ENCODE measurements around the gene POU6F2. TPM values are rescaled to one million over a fixed set of nuclear protein-coding genes. Genes with fewer than 3 reads are reported as not detected.

The POU6F2 gene
- total RNA-seq, 4 donors from 2014 or later, result not detected

DNA sequence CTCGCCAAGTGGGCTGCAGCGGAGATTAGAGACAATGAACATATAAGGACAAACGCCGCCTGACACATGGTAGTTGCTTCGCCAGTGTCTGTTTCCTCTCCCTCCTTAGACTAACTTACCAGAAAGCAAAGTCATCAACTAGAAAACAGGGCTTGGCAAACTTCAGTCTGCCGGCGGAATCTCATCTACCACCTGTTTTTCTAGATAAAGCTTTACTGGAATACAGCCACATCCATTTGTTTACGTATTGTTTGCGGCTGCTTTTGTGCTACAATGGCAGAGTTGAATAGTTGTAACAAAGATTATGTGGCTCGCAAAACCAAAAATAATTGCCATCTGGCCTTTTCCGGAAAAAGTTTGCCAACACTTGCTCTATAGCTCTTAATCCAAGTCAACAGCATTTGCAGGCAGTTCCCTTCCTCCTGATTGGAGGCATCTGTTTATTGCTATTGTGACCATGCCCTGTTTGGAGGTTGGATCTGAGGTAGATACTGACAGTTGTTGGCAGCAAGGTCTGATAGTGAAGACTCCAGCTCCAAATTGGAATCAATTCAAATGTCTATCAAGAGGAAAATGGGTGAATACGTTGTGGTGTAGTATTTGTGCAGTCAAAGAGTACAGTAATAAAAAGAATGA, 260.6 kb downstream of the POU6F2 start:
- Histone ChIP-seq H3K27me3 (peaks cover 0 to 6% (median 0%) of the 10 kb centered on the region in 4 donors), H3K36me3 (no peaks in the 10 kb centered on the region), H3K27ac (replicated peaks in 1 of 4) (no peak overlapping the region), H3K4me1 (no peaks in the 10 kb centered on the region), H3K9me3 (peaks cover 0 to 6% (median 0%) of the 10 kb centered on the region in 4 donors), H3K4me3 (no peak overlapping the region)
- 82% methylated on average over 12 of the region's 12 CpGs for WGBS
- DNase-seq (ENCODE audit: extremely low spot score), result no peak
- TF ChIP-seq EP300 (IDR thresholded peaks at IDR 0.05), result no peak
- TF ChIP-seq, protein P1, sequence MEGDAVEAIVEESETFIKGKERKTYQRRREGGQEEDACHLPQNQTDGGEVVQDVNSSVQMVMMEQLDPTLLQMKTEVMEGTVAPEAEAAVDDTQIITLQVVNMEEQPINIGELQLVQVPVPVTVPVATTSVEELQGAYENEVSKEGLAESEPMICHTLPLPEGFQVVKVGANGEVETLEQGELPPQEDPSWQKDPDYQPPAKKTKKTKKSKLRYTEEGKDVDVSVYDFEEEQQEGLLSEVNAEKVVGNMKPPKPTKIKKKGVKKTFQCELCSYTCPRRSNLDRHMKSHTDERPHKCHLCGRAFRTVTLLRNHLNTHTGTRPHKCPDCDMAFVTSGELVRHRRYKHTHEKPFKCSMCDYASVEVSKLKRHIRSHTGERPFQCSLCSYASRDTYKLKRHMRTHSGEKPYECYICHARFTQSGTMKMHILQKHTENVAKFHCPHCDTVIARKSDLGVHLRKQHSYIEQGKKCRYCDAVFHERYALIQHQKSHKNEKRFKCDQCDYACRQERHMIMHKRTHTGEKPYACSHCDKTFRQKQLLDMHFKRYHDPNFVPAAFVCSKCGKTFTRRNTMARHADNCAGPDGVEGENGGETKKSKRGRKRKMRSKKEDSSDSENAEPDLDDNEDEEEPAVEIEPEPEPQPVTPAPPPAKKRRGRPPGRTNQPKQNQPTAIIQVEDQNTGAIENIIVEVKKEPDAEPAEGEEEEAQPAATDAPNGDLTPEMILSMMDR (IDR thresholded peaks at IDR 0.05), result no peak
- no peak for TF ChIP-seq POLR2AphosphoS5 (IDR thresholded peaks at IDR 0.05)
- TF ChIP-seq POLR2A (IDR thresholded peaks at IDR 0.05; ENCODE audit: low read depth), result no peak
- intact Hi-C loops (cut with DNase I), result no loop called here

DNA sequence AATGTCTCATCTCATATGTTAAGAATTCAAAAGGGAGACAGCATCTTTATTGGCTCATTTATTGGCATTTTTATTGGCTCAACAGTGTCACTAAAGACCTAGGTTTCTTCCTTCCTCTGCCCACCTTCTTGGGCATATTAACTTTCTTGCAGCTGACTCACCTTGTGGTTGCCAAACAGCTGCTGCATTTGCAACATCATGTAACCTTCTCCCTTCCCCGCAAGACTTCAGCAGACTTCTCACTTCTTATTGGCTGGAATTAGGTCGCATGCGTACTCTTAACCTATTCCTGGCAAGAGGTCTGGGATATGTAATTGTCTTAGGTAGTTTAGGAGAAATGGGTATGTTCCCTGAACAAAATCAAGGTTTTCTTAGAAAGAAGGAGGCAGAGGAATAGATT, 263.2 kb downstream of the POU6F2 start:
- no peak overlapping the region for H3K4me3 ChIP-seq
- peaks cover 0 to 6% (median 0%) of the 10 kb centered on the region in 4 donors for H3K9me3 ChIP-seq
- TF ChIP-seq, protein P1 (IDR thresholded peaks at IDR 0.05), result no peak
- TF ChIP-seq POLR2A (IDR thresholded peaks at IDR 0.05; ENCODE audit: low read depth) (no peak), EP300 (IDR thresholded peaks at IDR 0.05) (no peak), POLR2AphosphoS5 (IDR thresholded peaks at IDR 0.05) (no peak)
- no peaks in the 10 kb centered on the region for H3K27me3 ChIP-seq
- intact Hi-C loops (cut with DNase I), result no loop called here
- H3K4me1 ChIP-seq, result no peaks in the 10 kb centered on the region
- no peak for DNase-seq (ENCODE audit: extremely low spot score)
- WGBS, result 79% methylated on average over 3 of the region's 3 CpGs
- no peak overlapping the region for H3K27ac ChIP-seq (replicated peaks in 1 of 4)
- H3K36me3 ChIP-seq, result no peaks in the 10 kb centered on the region

DNA sequence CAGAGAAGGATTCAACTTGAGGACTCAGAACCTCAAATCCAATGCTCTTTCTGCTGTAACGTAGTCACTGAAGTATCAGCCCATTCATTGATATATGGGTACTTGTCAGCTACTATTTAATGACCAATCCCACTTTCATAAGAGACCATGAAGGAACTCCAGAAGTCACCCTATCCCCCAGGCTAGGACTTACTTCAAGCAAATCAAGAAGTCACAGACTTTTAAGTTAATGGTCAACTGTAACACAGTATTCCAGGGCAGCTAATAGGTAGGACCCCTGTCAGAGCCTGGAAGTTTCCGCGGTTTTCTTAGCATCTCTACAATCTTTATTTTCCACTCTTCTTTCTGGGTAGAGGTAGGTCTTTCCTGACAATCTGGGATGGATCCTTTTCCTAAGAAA, 269.9 kb downstream of the POU6F2 start:
- WGBS, result 78% methylated on average over 3 of the region's 3 CpGs
- no peak for DNase-seq (ENCODE audit: extremely low spot score)
- H3K27ac ChIP-seq (replicated peaks in 1 of 4), result no peak overlapping the region
- H3K4me1 ChIP-seq, result no peaks in the 10 kb centered on the region
- no peaks in the 10 kb centered on the region for H3K9me3 ChIP-seq
- no peak for TF ChIP-seq POLR2AphosphoS5 (IDR thresholded peaks at IDR 0.05)
- TF ChIP-seq EP300 (IDR thresholded peaks at IDR 0.05), result no peak
- TF ChIP-seq, protein P1 (IDR thresholded peaks at IDR 0.05), result no peak
- no peak for TF ChIP-seq POLR2A (IDR thresholded peaks at IDR 0.05; ENCODE audit: low read depth)
- intact Hi-C loops (cut with DNase I), result no loop called here
- H3K36me3 ChIP-seq, result no peaks in the 10 kb centered on the region
- no peaks in the 10 kb centered on the region for H3K27me3 ChIP-seq
- H3K4me3 ChIP-seq, result no peak overlapping the region

DNA sequence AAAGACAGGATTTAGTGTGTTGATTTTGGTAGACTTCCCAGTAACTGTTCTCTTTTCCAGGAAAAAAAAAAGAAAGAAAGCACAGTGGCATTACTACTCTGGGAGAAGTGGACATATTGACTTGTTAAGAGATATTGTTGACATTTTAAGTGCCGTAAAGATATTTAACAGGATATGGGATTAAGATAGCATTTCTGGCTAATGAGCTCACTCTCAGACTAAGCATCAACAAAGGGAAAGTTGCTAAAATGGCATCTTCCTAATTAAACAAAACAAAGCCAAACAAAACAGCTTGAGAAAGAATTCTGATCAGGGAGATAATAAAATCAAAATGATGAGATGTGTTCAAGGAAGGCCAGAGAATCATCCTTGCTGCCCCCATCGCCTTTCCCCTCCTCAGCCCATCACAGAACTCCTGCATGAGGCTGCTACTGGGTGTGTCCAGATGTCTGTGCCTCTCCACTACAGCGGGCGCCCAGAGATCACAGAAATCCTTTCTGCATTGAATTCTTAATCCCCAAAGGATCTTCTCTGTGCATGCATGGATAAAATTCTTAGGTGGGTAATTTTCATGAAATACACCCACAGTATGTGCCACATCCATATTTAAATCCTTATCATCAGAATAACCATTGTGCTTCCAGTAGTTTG, 270.5 kb downstream of the POU6F2 start:
- intact Hi-C loops (cut with DNase I), result no loop called here
- H3K36me3 ChIP-seq, result no peaks in the 10 kb centered on the region
- H3K9me3 ChIP-seq, result no peaks in the 10 kb centered on the region
- TF ChIP-seq, protein P1 (IDR thresholded peaks at IDR 0.05), result no peak
- TF ChIP-seq POLR2AphosphoS5 (IDR thresholded peaks at IDR 0.05) (no peak), EP300 (IDR thresholded peaks at IDR 0.05) (no peak), POLR2A (IDR thresholded peaks at IDR 0.05; ENCODE audit: low read depth) (no peak)
- H3K27ac ChIP-seq (replicated peaks in 1 of 4), result no peak overlapping the region
- WGBS, result 60% methylated on average over 4 of the region's 4 CpGs
- peaks cover 0 to 4% (median 0%) of the 10 kb centered on the region in 4 donors for H3K27me3 ChIP-seq
- H3K4me1 ChIP-seq, result no peaks in the 10 kb centered on the region
- DNase-seq (ENCODE audit: extremely low spot score), result no peak
- H3K4me3 ChIP-seq, result no peak overlapping the region
